HepG2 (cell line): ENCODE measurements around the gene DYNC2I2. TPM values are rescaled to one million over a fixed set of nuclear protein-coding genes. Genes with fewer than 3 reads are reported as not detected.

Experiments used
- CCAR2 ChIP-seq: fragments of 200-400 bp; formaldehyde crosslinking; optimal IDR thresholded peaks from 2 replicates; pipeline ENCODE3; 2018; ENCODE audit warnings: low read depth, mild to moderate bottlenecking, low read length, moderate library complexity
- CHD4 ChIP-seq: fragments of 200-600 bp; sonication (generic); IDR thresholded peaks from 2 replicates; pipeline ENCODE4 v1.7.0; 2017; ENCODE audit warnings: mild to moderate bottlenecking, low read length, borderline replicate concordance
- EZH2 ChIP-seq: conservative IDR thresholded peaks from 2 replicates; pipeline ENCODE4 v1.6.1; 2012; ENCODE audit warnings: mild to moderate bottlenecking, low read depth, low read length, moderate library complexity
- GTF2F1 ChIP-seq: fragments of 150-350 bp; IDR thresholded peaks from 2 replicates; pipeline ENCODE4 v1.6.1; 2014; ENCODE audit warnings: low read length
- MED1 ChIP-seq: sonication (generic); formaldehyde crosslinking; IDR thresholded peaks from 2 replicates; pipeline ENCODE4 v1.4.0; 2020; ENCODE audit warnings: missing genetic modification reagents
- PAF1 ChIP-seq: IDR thresholded peaks from 2 replicates; pipeline ENCODE4 v1.6.1; 2016; ENCODE audit warnings: missing genetic modification reagents, missing compliant biosample characterization
- PCBP1 ChIP-seq: fragments of 200-400 bp; formaldehyde crosslinking; IDR thresholded peaks from 2 replicates; pipeline ENCODE4 v1.6.1; 2017; ENCODE audit warnings: mild to moderate bottlenecking, low read depth, low read length, borderline replicate concordance
- RBM39 ChIP-seq: fragments of 200-400 bp; formaldehyde crosslinking; IDR thresholded peaks from one replicate; pipeline ENCODE4 v1.6.1; 2018; ENCODE audit warnings: antibody characterized with exemption, mild to moderate bottlenecking, low read depth, low read length; ENCODE audit not compliant: poor library complexity, severe bottlenecking
- SYNCRIP ChIP-seq: fragments of 200-400 bp; formaldehyde crosslinking; IDR thresholded peaks from 2 replicates; pipeline ENCODE4 v1.6.1; 2018; ENCODE audit warnings: mild to moderate bottlenecking, low read depth, low read length; ENCODE audit not compliant: insufficient read depth
- ZMYM4 ChIP-seq: sonication (generic); formaldehyde crosslinking; IDR thresholded peaks from 2 replicates; pipeline ENCODE4 v1.8.1; 2023; ENCODE audit warnings: mild to moderate bottlenecking, missing genetic modification reagents
- ZNF275 ChIP-seq: sonication (generic); formaldehyde crosslinking; IDR thresholded peaks from 2 replicates; pipeline ENCODE4 v1.8.0; 2022; ENCODE audit warnings: missing genetic modification reagents, mild to moderate bottlenecking, inconsistent platforms, borderline replicate concordance
- ZNF552 ChIP-seq: sonication (generic); formaldehyde crosslinking; IDR thresholded peaks from 2 replicates; pipeline ENCODE4 v1.9.0; 2022; ENCODE audit warnings: missing genetic modification reagents, mild to moderate bottlenecking, borderline replicate concordance
- ZNF569 ChIP-seq: sonication (generic); formaldehyde crosslinking; IDR thresholded peaks from 2 replicates; pipeline ENCODE4 v1.5.0; 2020; ENCODE audit warnings: mild to moderate bottlenecking, missing genetic modification reagents, moderate library complexity, borderline replicate concordance
- ZNF598 ChIP-seq: sonication (generic); formaldehyde crosslinking; IDR thresholded peaks from 2 replicates; pipeline ENCODE4 v1.5.1; 2020; ENCODE audit warnings: mild to moderate bottlenecking, missing genetic modification reagents, borderline replicate concordance
- ZNF724P ChIP-seq: sonication (generic); formaldehyde crosslinking; IDR thresholded peaks from 2 replicates; pipeline ENCODE4 v1.8.0; 2022; ENCODE audit warnings: missing genetic modification reagents, borderline replicate concordance
- polyA plus RNA-seq, 8 experiments: library from polyadenylated mRNA; depleted of rRNA in 3 of 8; stranded (reverse) in 7 of 8; unstranded in 1 of 8; fragments of >200 nt; fragmentation: Illumina TruSeq in 4 of 8; extraction: Trizol in 4 of 8; gene quantifications; 2 replicates each; pipeline versions ENCODE4 v1.2.1 to v1.2.3, GENCODE V29; 2011 to 2016; ENCODE audit warnings: low read depth in 4 of 8, missing spikeins in 1 of 8, mixed read lengths in 1 of 8; ENCODE audit not compliant: insufficient read depth in 1 of 8
- total RNA-seq, 5 experiments: library from RNA; depleted of rRNA; stranded (reverse); fragments of >200 nt; fragmentation: Illumina TruSeq; extraction: Trizol; gene quantifications; 2 replicates each; pipeline ENCODE4 v1.2.3, GENCODE V29; 2016; ENCODE audit warnings: low read depth in 1 of 5
- TF ChIP-seq, protein P1 (sequence below): sonication (generic); formaldehyde crosslinking; IDR thresholded peaks from 2 replicates; pipeline ENCODE4 v1.4.0; 2020; ENCODE audit warnings: missing genetic modification reagents, borderline replicate concordance
- TF ChIP-seq, protein P2 (sequence below): sonication (generic); formaldehyde crosslinking; IDR thresholded peaks from 2 replicates; pipeline ENCODE4 v1.4.0; 2020; ENCODE audit warnings: missing genetic modification reagents, borderline replicate concordance
- TF ChIP-seq, protein P3 (sequence below): sonication (generic); formaldehyde crosslinking; IDR thresholded peaks from 2 replicates; pipeline ENCODE4 v1.4.0; 2020; ENCODE audit warnings: missing genetic modification reagents, borderline replicate concordance
- TF ChIP-seq, protein P4 (sequence below): IDR thresholded peaks from 2 replicates; pipeline ENCODE4 v1.6.1; 2012; ENCODE audit warnings: inconsistent platforms

DYNC2I2 gene
- total and polyA plus RNA-seq, 2 of the 13 experiments (the other 11 are each of a cell fraction or from before 2014, with no cell fraction given), result 13.7 to 40.2 TPM

DNA sequence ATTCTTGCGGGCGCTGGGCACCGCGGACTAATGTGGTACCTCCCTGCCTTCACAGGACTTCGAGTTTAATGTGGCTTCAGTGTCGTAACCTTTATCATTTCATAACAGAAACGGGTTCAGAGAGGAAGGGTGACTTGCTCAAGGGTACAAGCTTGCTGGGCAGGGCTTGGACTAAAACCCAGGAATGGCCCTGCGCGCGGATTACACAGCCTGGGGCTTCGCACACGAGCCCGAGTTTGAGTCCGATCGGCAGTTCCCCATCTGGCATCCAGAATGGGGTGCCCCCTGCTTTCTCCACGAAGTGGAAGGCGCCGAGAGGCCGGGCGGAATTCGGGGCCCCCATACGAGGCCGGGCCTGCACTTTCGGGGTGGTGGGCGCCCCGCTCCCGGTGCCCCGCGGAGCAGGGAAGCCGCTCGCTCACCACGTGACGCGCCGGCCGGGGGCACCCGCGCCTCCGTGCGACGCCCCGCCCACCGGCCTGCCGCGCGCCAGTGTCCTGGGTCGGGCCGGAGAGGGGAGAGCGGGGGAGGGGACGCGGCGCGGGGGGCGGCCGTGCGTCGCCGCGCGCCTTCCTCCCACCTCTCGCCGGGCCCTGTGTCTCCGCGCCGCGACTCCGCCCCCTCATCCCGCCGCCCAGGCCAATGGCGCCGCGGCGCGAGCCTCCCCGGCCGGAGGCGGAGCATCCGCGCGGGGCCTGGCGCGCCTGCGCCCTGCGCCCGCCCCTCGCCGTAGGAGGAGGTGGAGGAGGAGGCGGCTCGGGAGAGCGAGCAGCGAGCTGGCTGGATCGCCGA is 32.0 kb upstream of the DYNC2I2 start, which contains the start of gene SET (continued):
- TF ChIP-seq, protein P1, sequence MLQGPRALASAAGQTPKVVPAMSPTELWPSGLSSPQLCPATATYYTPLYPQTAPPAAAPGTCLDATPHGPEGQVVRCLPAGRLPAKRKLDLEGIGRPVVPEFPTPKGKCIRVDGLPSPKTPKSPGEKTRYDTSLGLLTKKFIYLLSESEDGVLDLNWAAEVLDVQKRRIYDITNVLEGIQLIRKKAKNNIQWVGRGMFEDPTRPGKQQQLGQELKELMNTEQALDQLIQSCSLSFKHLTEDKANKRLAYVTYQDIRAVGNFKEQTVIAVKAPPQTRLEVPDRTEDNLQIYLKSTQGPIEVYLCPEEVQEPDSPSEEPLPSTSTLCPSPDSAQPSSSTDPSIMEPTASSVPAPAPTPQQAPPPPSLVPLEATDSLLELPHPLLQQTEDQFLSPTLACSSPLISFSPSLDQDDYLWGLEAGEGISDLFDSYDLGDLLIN (CRISPR knock-in tag), result no peak
- no peak for TF ChIP-seq ZNF598 (CRISPR knock-in tag)
- TF ChIP-seq, protein P2, sequence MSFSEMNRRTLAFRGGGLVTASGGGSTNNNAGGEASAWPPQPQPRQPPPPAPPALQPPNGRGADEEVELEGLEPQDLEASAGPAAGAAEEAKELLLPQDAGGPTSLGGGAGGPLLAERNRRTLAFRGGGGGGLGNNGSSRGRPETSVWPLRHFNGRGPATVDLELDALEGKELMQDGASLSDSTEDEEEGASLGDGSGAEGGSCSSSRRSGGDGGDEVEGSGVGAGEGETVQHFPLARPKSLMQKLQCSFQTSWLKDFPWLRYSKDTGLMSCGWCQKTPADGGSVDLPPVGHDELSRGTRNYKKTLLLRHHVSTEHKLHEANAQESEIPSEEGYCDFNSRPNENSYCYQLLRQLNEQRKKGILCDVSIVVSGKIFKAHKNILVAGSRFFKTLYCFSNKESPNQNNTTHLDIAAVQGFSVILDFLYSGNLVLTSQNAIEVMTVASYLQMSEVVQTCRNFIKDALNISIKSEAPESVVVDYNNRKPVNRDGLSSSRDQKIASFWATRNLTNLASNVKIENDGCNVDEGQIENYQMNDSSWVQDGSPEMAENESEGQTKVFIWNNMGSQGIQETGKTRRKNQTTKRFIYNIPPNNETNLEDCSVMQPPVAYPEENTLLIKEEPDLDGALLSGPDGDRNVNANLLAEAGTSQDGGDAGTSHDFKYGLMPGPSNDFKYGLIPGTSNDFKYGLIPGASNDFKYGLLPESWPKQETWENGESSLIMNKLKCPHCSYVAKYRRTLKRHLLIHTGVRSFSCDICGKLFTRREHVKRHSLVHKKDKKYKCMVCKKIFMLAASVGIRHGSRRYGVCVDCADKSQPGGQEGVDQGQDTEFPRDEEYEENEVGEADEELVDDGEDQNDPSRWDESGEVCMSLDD (CRISPR knock-in tag), result peak; percentile 95
- no peak for TF ChIP-seq ZNF552
- TF ChIP-seq CHD4, result peak; percentile 56; the same call in 1 of the 2 replicates
- no peak for TF ChIP-seq ZNF569 (CRISPR knock-in tag)
- no peak for TF ChIP-seq GTF2F1
- TF ChIP-seq, protein P3, sequence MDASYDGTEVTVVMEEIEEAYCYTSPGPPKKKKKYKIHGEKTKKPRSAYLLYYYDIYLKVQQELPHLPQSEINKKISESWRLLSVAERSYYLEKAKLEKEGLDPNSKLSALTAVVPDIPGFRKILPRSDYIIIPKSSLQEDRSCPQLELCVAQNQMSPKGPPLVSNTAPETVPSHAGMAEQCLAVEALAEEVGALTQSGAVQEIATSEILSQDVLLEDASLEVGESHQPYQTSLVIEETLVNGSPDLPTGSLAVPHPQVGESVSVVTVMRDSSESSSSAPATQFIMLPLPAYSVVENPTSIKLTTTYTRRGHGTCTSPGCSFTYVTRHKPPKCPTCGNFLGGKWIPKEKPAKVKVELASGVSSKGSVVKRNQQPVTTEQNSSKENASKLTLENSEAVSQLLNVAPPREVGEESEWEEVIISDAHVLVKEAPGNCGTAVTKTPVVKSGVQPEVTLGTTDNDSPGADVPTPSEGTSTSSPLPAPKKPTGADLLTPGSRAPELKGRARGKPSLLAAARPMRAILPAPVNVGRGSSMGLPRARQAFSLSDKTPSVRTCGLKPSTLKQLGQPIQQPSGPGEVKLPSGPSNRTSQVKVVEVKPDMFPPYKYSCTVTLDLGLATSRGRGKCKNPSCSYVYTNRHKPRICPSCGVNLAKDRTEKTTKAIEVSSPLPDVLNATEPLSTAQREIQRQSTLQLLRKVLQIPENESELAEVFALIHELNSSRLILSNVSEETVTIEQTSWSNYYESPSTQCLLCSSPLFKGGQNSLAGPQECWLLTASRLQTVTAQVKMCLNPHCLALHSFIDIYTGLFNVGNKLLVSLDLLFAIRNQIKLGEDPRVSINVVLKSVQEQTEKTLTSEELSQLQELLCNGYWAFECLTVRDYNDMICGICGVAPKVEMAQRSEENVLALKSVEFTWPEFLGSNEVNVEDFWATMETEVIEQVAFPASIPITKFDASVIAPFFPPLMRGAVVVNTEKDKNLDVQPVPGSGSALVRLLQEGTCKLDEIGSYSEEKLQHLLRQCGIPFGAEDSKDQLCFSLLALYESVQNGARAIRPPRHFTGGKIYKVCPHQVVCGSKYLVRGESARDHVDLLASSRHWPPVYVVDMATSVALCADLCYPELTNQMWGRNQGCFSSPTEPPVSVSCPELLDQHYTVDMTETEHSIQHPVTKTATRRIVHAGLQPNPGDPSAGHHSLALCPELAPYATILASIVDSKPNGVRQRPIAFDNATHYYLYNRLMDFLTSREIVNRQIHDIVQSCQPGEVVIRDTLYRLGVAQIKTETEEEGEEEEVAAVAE (CRISPR knock-in tag), result no peak
- TF ChIP-seq, protein P4, sequence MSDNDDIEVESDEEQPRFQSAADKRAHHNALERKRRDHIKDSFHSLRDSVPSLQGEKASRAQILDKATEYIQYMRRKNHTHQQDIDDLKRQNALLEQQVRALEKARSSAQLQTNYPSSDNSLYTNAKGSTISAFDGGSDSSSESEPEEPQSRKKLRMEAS, result peak; percentile 55; the same call in 1 of the 2 replicates
- no peak for TF ChIP-seq PCBP1
- no peak for TF ChIP-seq ZNF724P
- no peak for TF ChIP-seq ZNF275 (CRISPR knock-in tag)
- no peak for TF ChIP-seq SYNCRIP
- no peak; the same call in none of the 2 replicates for TF ChIP-seq MED1 (CRISPR knock-in tag)
- no peak for TF ChIP-seq CCAR2
- TF ChIP-seq PAF1 (CRISPR knock-in tag), result no peak
- TF ChIP-seq RBM39, result no peak
- no peak; the same call in none of the 2 replicates for TF ChIP-seq ZMYM4 (CRISPR knock-in tag)
- TF ChIP-seq EZH2, result no peak
